Measurements from ENCODE around the gene PPME1.

GRCh38 chr11:74133436-74133835 is 37.7 kb upstream of the PPME1 start:
- TF ChIP-seq CTCF (IDR thresholded peaks at IDR 0.05) (no peak), POLR2AphosphoS5 (IDR thresholded peaks at IDR 0.05) (no peak), POLR2A (IDR thresholded peaks at IDR 0.05) (no peak)
